H7 (cell line): ENCODE measurements around the gene ODF2. TPM values are rescaled to one million over a fixed set of nuclear protein-coding genes. Genes with fewer than 3 reads are reported as not detected.
"Not testable (repeated sequence)": the region's sequence is repeated elsewhere in the genome, so short reads cannot be mapped to it uniquely, and the experiment has no call there.

Experiments used
- DNase-seq: peaks from one replicate; pipeline ENCODE4 v3.0.0; 2012
- H3K27me3 ChIP-seq: 2 replicates; pipeline ENCODE4 v1.6.0; 2011; ENCODE audit warnings: mild to moderate bottlenecking, low read length; ENCODE audit not compliant: control insufficient read depth, insufficient read depth
- H3K36me3 ChIP-seq: replicated peaks from 2 replicates; pipeline ENCODE4 v1.5.1; 2011; ENCODE audit warnings: low read length; ENCODE audit not compliant: control insufficient read depth, insufficient read depth
- H3K4me3 ChIP-seq: 2 replicates; pipeline ENCODE4 v1.5.1; 2011; ENCODE audit warnings: low read depth, mild to moderate bottlenecking, control low read depth, low read length, moderate library complexity; ENCODE audit not compliant: insufficient read depth
- total RNA-seq: library from RNA; depleted of rRNA; stranded (reverse); fragments of >200 nt; shearing (Covaris generic); gene quantifications from 2 replicates; pipeline ENCODE4 v1.2.3, GENCODE V29; 2014

ODF2 gene
- total RNA-seq, 1 experiment from 2014 or later, result 12.0 TPM

- peaks cover 7% of the 10 kb centered on the region for H3K36me3 ChIP-seq
- no peaks in the 10 kb centered on the region for H3K27me3 ChIP-seq
- H3K4me3 ChIP-seq, result no peak overlapping the region
- DNase-seq, result peak; percentile 65
Measured at GRCh38 chr9:128484686-128485413, 29.0 kb downstream of the ODF2 start.

GRCh38 chr9:128485414-128485855 is 29.6 kb downstream of the ODF2 start:
- H3K27me3 ChIP-seq, result no peaks in the 10 kb centered on the region
- no peak overlapping the region for H3K4me3 ChIP-seq
- peak; percentile 62 for DNase-seq
- peaks cover 7% of the 10 kb centered on the region for H3K36me3 ChIP-seq

- no peaks in the 10 kb centered on the region for H3K27me3 ChIP-seq
- H3K36me3 ChIP-seq, result peaks cover 7% of the 10 kb centered on the region
- no peak for DNase-seq
Measured at GRCh38 chr9:128486201-128486600, 30.4 kb downstream of the ODF2 start.

GRCh38 chr9:128493424-128493823 is 37.6 kb downstream of the ODF2 start:
- peak; percentile 6 for DNase-seq
- H3K27me3 ChIP-seq, result no peaks in the 10 kb centered on the region
- peaks cover 18% of the 10 kb centered on the region for H3K36me3 ChIP-seq
- no peak overlapping the region for H3K4me3 ChIP-seq

More at GRCh38 chr9:128486201-128486600, 30.4 kb downstream of the ODF2 start:
- H3K4me3 ChIP-seq, result no peak overlapping the region

- no peaks in the 10 kb centered on the region for H3K27me3 ChIP-seq
- no peak overlapping the region for H3K4me3 ChIP-seq
- DNase-seq, result peak; percentile 13
- H3K36me3 ChIP-seq, result peaks cover 23% of the 10 kb centered on the region
Measured at GRCh38 chr9:128494108-128494745, 38.4 kb downstream of the ODF2 start.

GRCh38 chr9:128494746-128495129 is 38.9 kb downstream of the ODF2 start:
- Histone ChIP-seq H3K36me3 (peaks cover 23% of the 10 kb centered on the region), H3K4me3 (no peak overlapping the region), H3K27me3 (no peaks in the 10 kb centered on the region)
- DNase-seq, result no peak

GRCh38 chr9:128495296-128495695 is 39.5 kb downstream of the ODF2 start:
- no peak for DNase-seq
- Histone ChIP-seq H3K36me3 (peaks cover 25% of the 10 kb centered on the region), H3K4me3 (no peak overlapping the region)

GRCh38 chr9:128495804-128496417 is 40.1 kb downstream of the ODF2 start:
- no peak overlapping the region for H3K4me3 ChIP-seq
- H3K27me3 ChIP-seq, result no peaks in the 10 kb centered on the region
- DNase-seq, result peak; percentile 67
- peaks cover 25% of the 10 kb centered on the region for H3K36me3 ChIP-seq

More at GRCh38 chr9:128495296-128495695, 39.5 kb downstream of the ODF2 start:
- no peaks in the 10 kb centered on the region for H3K27me3 ChIP-seq

- H3K4me3 ChIP-seq, result no peak overlapping the region
- H3K36me3 ChIP-seq, result peaks cover 25% of the 10 kb centered on the region
- H3K27me3 ChIP-seq, result no peaks in the 10 kb centered on the region
- peak; percentile 16 for DNase-seq
Measured at GRCh38 chr9:128497824-128498610, 42.2 kb downstream of the ODF2 start.

GRCh38 chr9:128498911-128499310 is 43.1 kb downstream of the ODF2 start:
- no peak overlapping the region for H3K4me3 ChIP-seq
- DNase-seq, result no peak
- H3K36me3 ChIP-seq, result peaks cover 25% of the 10 kb centered on the region
- H3K27me3 ChIP-seq, result no peaks in the 10 kb centered on the region

- DNase-seq, result peak; percentile 8
- Histone ChIP-seq H3K27me3 (no peaks in the 10 kb centered on the region), H3K4me3 (no peak overlapping the region), H3K36me3 (peaks cover 17% of the 10 kb centered on the region)
Measured at GRCh38 chr9:128499920-128500319, 44.1 kb downstream of the ODF2 start.

- peak overlapping the region; percentile 91; the same call in 1 of the 2 replicates for H3K4me3 ChIP-seq
- H3K36me3 ChIP-seq, DNase-seq, H3K27me3 ChIP-seq: not testable (repeated sequence)
Measured at GRCh38 chr9:128503415-128503825, 47.6 kb downstream of the ODF2 start.

- peak; percentile 54 for DNase-seq
- Histone ChIP-seq H3K36me3 (peaks cover 6% of the 10 kb centered on the region; the same call in 1 of the 2 replicates), H3K27me3 (no peaks in the 10 kb centered on the region), H3K4me3 (peak overlapping the region; percentile 91; the same call in 1 of the 2 replicates)
Measured at GRCh38 chr9:128503870-128504269, 48.1 kb downstream of the ODF2 start.
